CD14-positive monocyte (primary cell): ENCODE data around the gene EDN3. TPM values are rescaled to one million over a fixed set of nuclear protein-coding genes. Genes with fewer than 3 reads are reported as not detected.

Experiments
- DNase-seq, 3 donors: peaks; one replicate each; pipeline ENCODE4 v3.0.0-alpha.2; 2011 to 2022
- H2AFZ ChIP-seq: 2 replicates; pipeline ENCODE4 v1.6.0; 2012; ENCODE audit warnings: mild to moderate bottlenecking, low read depth, low read length, inconsistent platforms; ENCODE audit not compliant: insufficient read depth, poor library complexity, severe bottlenecking
- H3K27ac ChIP-seq, 2 donors: 1 replicate in 1 of 2; 2 replicates in 1 of 2; pipeline ENCODE4 v1.5.1; 2012 to 2013; ENCODE audit warnings: low read length in 2 of 2, control low read depth in 1 of 2, inconsistent platforms in 1 of 2, low read depth in 1 of 2, mild to moderate bottlenecking in 1 of 2
- H3K27me3 ChIP-seq, 2 donors: one replicate each; pipeline versions ENCODE4 v1.6.0 to v1.6.1; 2011 to 2013; ENCODE audit warnings: low read length in 2 of 2; ENCODE audit not compliant: control insufficient read depth in 2 of 2, insufficient read depth in 2 of 2
- H3K36me3 ChIP-seq, 2 donors: replicated peaks in 1 of 2; 1 replicate in 1 of 2; 2 replicates in 1 of 2; pipeline versions ENCODE4 v1.5.1 to v1.6.1; 2012 to 2013; ENCODE audit warnings: low read length in 2 of 2, control low read depth in 1 of 2, inconsistent platforms in 1 of 2, mild to moderate bottlenecking in 1 of 2; ENCODE audit not compliant: insufficient read depth in 2 of 2, control insufficient read depth in 1 of 2
- H3K4me1 ChIP-seq, 2 donors: 1 replicate in 1 of 2; 2 replicates in 1 of 2; pipeline versions ENCODE4 v1.5.1 to v1.6.1; 2012 to 2013; ENCODE audit warnings: low read length in 2 of 2, control low read depth in 1 of 2, inconsistent platforms in 1 of 2, mild to moderate bottlenecking in 1 of 2, moderate library complexity in 1 of 2; ENCODE audit not compliant: insufficient read depth in 2 of 2, control insufficient read depth in 1 of 2
- H3K4me2 ChIP-seq: replicated peaks from 2 replicates; pipeline ENCODE3; 2012; ENCODE audit warnings: low read length, moderate library complexity, mild to moderate bottlenecking; ENCODE audit not compliant: poor library complexity, severe bottlenecking; ENCODE audit errors: extremely low read depth
- H3K4me3 ChIP-seq, 3 experiments: fragments of 200-600 bp in 1 of 3; sonication (generic) in 1 of 3; replicated peaks in 1 of 3; 1 replicate in 2 of 3; 2 replicates in 1 of 3; pipeline ENCODE4 v1.5.1; 2011 to 2013; ENCODE audit warnings: low read length in 3 of 3, mild to moderate bottlenecking in 3 of 3, control low read depth in 2 of 3, low read depth in 2 of 3, inconsistent platforms in 1 of 3, moderate library complexity in 1 of 3
- H3K79me2 ChIP-seq: 2 replicates; pipeline ENCODE4 v1.6.0; 2012; ENCODE audit warnings: mild to moderate bottlenecking, control low read depth, inconsistent platforms, low read length, moderate library complexity; ENCODE audit not compliant: insufficient read depth
- H3K9ac ChIP-seq: 2 replicates; pipeline ENCODE4 v1.6.0; 2017; ENCODE audit warnings: low read length, mild to moderate bottlenecking; ENCODE audit not compliant: insufficient read depth, poor library complexity, severe bottlenecking
- H3K9me3 ChIP-seq, 2 donors: replicated peaks in 1 of 2; 1 replicate in 1 of 2; 2 replicates in 1 of 2; pipeline versions ENCODE4 v1.5.1 to v1.6.1; 2012 to 2013; ENCODE audit warnings: low read length in 2 of 2, control low read depth in 1 of 2; ENCODE audit not compliant: control insufficient read depth in 1 of 2, insufficient read depth in 1 of 2
- H4K20me1 ChIP-seq: 2 replicates; pipeline ENCODE4 v1.6.0; 2012; ENCODE audit warnings: mild to moderate bottlenecking, low read length, control low read depth, moderate library complexity; ENCODE audit not compliant: insufficient read depth
- H3K27ac Mint-ChIP-seq, 7 donors: one replicate each; pipeline ENCODE4 v1.8.0; 2020; ENCODE audit warnings: mild to moderate bottlenecking in 7 of 7, mixed read lengths in 7 of 7, moderate library complexity in 6 of 7, inconsistent platforms in 2 of 7
- H3K27me3 Mint-ChIP-seq, 3 donors: one replicate each; pipeline ENCODE4 v1.8.0; 2021 to 2022; ENCODE audit warnings: low read depth in 3 of 3, mild to moderate bottlenecking in 3 of 3, mixed read lengths in 3 of 3, moderate library complexity in 3 of 3, inconsistent platforms in 1 of 3
- H3K36me3 Mint-ChIP-seq, 2 donors: one replicate each; pipeline ENCODE4 v1.8.0; 2020; ENCODE audit warnings: mixed read lengths in 2 of 2, inconsistent platforms in 1 of 2, mild to moderate bottlenecking in 1 of 2
- H3K4me1 Mint-ChIP-seq: one replicate; pipeline ENCODE4 v1.8.0; 2020; ENCODE audit warnings: mild to moderate bottlenecking, mixed read lengths
- H3K4me3 Mint-ChIP-seq, 2 donors: one replicate each; pipeline ENCODE4 v1.8.0; 2020; ENCODE audit warnings: mild to moderate bottlenecking in 2 of 2, mixed read lengths in 2 of 2, moderate library complexity in 1 of 2
- H3K9me3 Mint-ChIP-seq, 7 donors: one replicate each; pipeline ENCODE4 v1.8.0; 2020 to 2022; ENCODE audit warnings: mixed read lengths in 7 of 7, mild to moderate bottlenecking in 6 of 7, moderate library complexity in 6 of 7, inconsistent platforms in 2 of 7
- CTCF ChIP-seq: fragments of 200-600 bp; IDR thresholded peaks from one replicate; pipeline ENCODE4 v1.8.0; 2022; ENCODE audit warnings: antibody characterized with exemption, mild to moderate bottlenecking
- WGBS: methylation state at CpG from one replicate; pipeline ENCODE4 v1.1.5; 2013; ENCODE audit warnings: missing lambda C conversion rate; ENCODE audit not compliant: insufficient coverage; 5-methylcytosine and 5-hydroxymethylcytosine counted together
- intact Hi-C, 2 donors: fragments of 100-400 bp; cut with micrococcal nuclease; formaldehyde crosslinking; loops; one replicate each; pipeline versions ENCODE4 v1.15.0 to v1.15.1; 2023
- polyA plus RNA-seq, 3 donors: library from polyadenylated mRNA; depleted of rRNA in 1 of 3; unstranded in 2 of 3; stranded (reverse) in 1 of 3; fragments of 300-500 nt in 2 of 3; fragments of >200 nt in 1 of 3; fragmentation: Illumina TruSeq in 2 of 3; gene quantifications; 1 replicate in 2 of 3; 2 replicates in 1 of 3; pipeline ENCODE4 v1.2.3, GENCODE V29; 2012 to 2021

Gene EDN3
- polyA plus RNA-seq, 3 donors, result not detected

- no peaks in the 10 kb centered on the region for H3K4me1 Mint-ChIP-seq
- peaks cover 3 to 7% (median 5%) of the 10 kb centered on the region in 3 donors for H3K27me3 Mint-ChIP-seq
- intact Hi-C loops, result no loop called here
- no peak overlapping the region for H3K4me2 ChIP-seq
- no peaks in the 10 kb centered on the region for H3K9me3 ChIP-seq
- no peaks in the 10 kb centered on the region for H3K36me3 Mint-ChIP-seq
- no peak overlapping the region for H3K27ac Mint-ChIP-seq
- no peaks in the 10 kb centered on the region for H3K27me3 ChIP-seq
- no peaks in the 10 kb centered on the region for H3K36me3 ChIP-seq
- DNase-seq, result no peak
- H3K4me3 ChIP-seq, result no peak overlapping the region
- H3K9ac ChIP-seq, result no peak overlapping the region
- no peaks in the 10 kb centered on the region for H3K4me1 ChIP-seq
- WGBS, result 92% methylated on average over 2 of the region's 3 CpGs
- TF ChIP-seq CTCF, result no peak
- H3K4me3 Mint-ChIP-seq, result no peak overlapping the region
- no peak overlapping the region for H3K27ac ChIP-seq
- H4K20me1 ChIP-seq, result no peaks in the 10 kb centered on the region
- H2AFZ ChIP-seq, result no peak overlapping the region
- no peaks in the 10 kb centered on the region for H3K9me3 Mint-ChIP-seq
- H3K79me2 ChIP-seq, result no peaks in the 10 kb centered on the region
Measured at GRCh38 chr20:59375541-59375940, 75.1 kb downstream of the EDN3 start.

Other genes with a start within 250 kb of the EDN3 start
- under 1 TPM in 2 of 3 donors, not detected in 1; 0.03 to 0.09 TPM for gene ZNF831, start 136.8 kb upstream of the EDN3 start, polyA plus RNA-seq